H1 (cell line): ENCODE results near the gene GTF2B. TPM values are rescaled to one million over a fixed set of nuclear protein-coding genes. Genes with fewer than 3 reads are reported as not detected.

Source experiments
- CTCF ChIA-PET: fragments of 300-600 bp; sonication (Branson Sonifier 250); formaldehyde crosslinking; loops from one replicate; lab custom pipeline; 2021; ENCODE audit not compliant: partially characterized antibody; lab: Charles Lee
- POLR2A ChIA-PET: fragments of 300-600 bp; sonication (Branson Sonifier 250); formaldehyde crosslinking; loops from one replicate; lab custom pipeline; 2021; ENCODE audit warnings: inconsistent platforms; ENCODE audit not compliant: partially characterized antibody; lab: Charles Lee
- DNase-seq, 2 experiments: peaks; one replicate each; pipeline versions ENCODE4 v3.0.0 to v3.0.0-alpha.2; 2010 to 2022; ENCODE audit warnings: low spot score in 2 of 2, low read depth in 1 of 2, mixed read lengths in 1 of 2
- FAIRE-seq: peaks from 2 replicates; lab custom pipeline; 2011; peaks lifted over from hg19 to GRCh38; lab: Jason Lieb, UNC
- H2AFZ ChIP-seq: 2 replicates; pipeline ENCODE4 v1.8.1; 2012; ENCODE audit warnings: low read length, inconsistent platforms
- H2AK5ac ChIP-seq: 2 replicates; pipeline ENCODE4 v1.6.1; 2013; ENCODE audit warnings: low read depth, low read length
- H2BK120ac ChIP-seq: replicated peaks from 2 replicates; pipeline ENCODE3; 2013; ENCODE audit warnings: low read depth, low read length, inconsistent platforms
- H2BK12ac ChIP-seq: 2 replicates; pipeline ENCODE4 v1.6.1; 2013; ENCODE audit warnings: low read depth, low read length
- H2BK15ac ChIP-seq: 2 replicates; pipeline ENCODE4 v1.6.1; 2013; ENCODE audit warnings: low read length
- H2BK20ac ChIP-seq: 2 replicates; pipeline ENCODE4 v1.6.1; 2013; ENCODE audit warnings: low read length
- H2BK5ac ChIP-seq: 2 replicates; pipeline ENCODE4 v1.6.1; 2013; ENCODE audit warnings: low read depth, low read length
- H3K14ac ChIP-seq: 2 replicates; pipeline ENCODE4 v1.6.1; 2013; ENCODE audit warnings: inconsistent platforms; ENCODE audit not compliant: insufficient read length
- H3K18ac ChIP-seq: 2 replicates; pipeline ENCODE4 v1.6.1; 2013; ENCODE audit warnings: low read length; ENCODE audit errors: extremely low read depth
- H3K23ac ChIP-seq: 2 replicates; pipeline ENCODE4 v1.6.1; 2013; ENCODE audit warnings: inconsistent platforms; ENCODE audit not compliant: insufficient read length
- H3K23me2 ChIP-seq: 2 replicates; pipeline ENCODE4 v1.6.1; 2013; ENCODE audit warnings: low read depth, low read length
- H3K27ac ChIP-seq: 2 replicates; pipeline ENCODE4 v1.6.1; 2011; ENCODE audit warnings: low read depth, low read length, inconsistent platforms
- H3K27me3 ChIP-seq, 4 experiments: replicated peaks in 1 of 4; 1 replicate in 1 of 4; 2 replicates in 3 of 4; pipeline versions ENCODE4 v1.6.1 to v1.8.1; 2011 to 2013; ENCODE audit warnings: low read length in 3 of 4, mild to moderate bottlenecking in 3 of 4, inconsistent platforms in 2 of 4, mixed read lengths in 2 of 4, moderate library complexity in 1 of 4; ENCODE audit not compliant: control insufficient read depth in 3 of 4, insufficient read depth in 3 of 4; ENCODE audit errors: extremely low read depth in 1 of 4
- H3K36me3 ChIP-seq, 4 experiments: 2 replicates each; pipeline versions ENCODE4 v1.6.1 to v1.8.1; 2011 to 2013; ENCODE audit warnings: mild to moderate bottlenecking in 4 of 4, low read length in 3 of 4, moderate library complexity in 2 of 4, control low read depth in 1 of 4, inconsistent platforms in 1 of 4; ENCODE audit not compliant: insufficient read depth in 4 of 4, control insufficient read depth in 2 of 4
- H3K4ac ChIP-seq: replicated peaks from 2 replicates; pipeline ENCODE3; 2013; ENCODE audit warnings: low read length, low read depth, mixed read lengths, inconsistent platforms; ENCODE audit not compliant: insufficient read length
- H3K4me1 ChIP-seq, 4 experiments: replicated peaks in 1 of 4; 1 replicate in 1 of 4; 2 replicates in 3 of 4; pipeline versions ENCODE4 v1.6.1 to v1.8.1; 2011 to 2013; ENCODE audit warnings: low read length in 3 of 4, inconsistent platforms in 2 of 4, mixed read lengths in 1 of 4; ENCODE audit not compliant: insufficient read depth in 4 of 4, control insufficient read depth in 3 of 4
- H3K4me2 ChIP-seq, 2 experiments: 2 replicates each; pipeline versions ENCODE4 v1.6.1 to v1.8.1; 2011 to 2013; ENCODE audit warnings: low read depth in 2 of 2, low read length in 2 of 2, control low read depth in 1 of 2, inconsistent platforms in 1 of 2, mild to moderate bottlenecking in 1 of 2; ENCODE audit not compliant: insufficient read depth in 1 of 2
- H3K4me3 ChIP-seq, 4 experiments: fragments of 200-600, 300-600 bp in 1 of 4; sonication (generic), shearing (Covaris generic), sonication (Bioruptor Twin) in 1 of 4; 2 replicates each; pipeline versions ENCODE4 v1.5.1 to v1.8.1; 2011 to 2016; ENCODE audit warnings: low read length in 4 of 4, low read depth in 3 of 4, control low read depth in 2 of 4, inconsistent platforms in 2 of 4, mild to moderate bottlenecking in 2 of 4, mixed read lengths in 1 of 4, moderate library complexity in 1 of 4; ENCODE audit not compliant: insufficient read depth in 2 of 4; ENCODE audit errors: extremely low read depth in 1 of 4
- H3K56ac ChIP-seq: replicated peaks from 2 replicates; pipeline ENCODE3; 2013; ENCODE audit warnings: low read depth, mild to moderate bottlenecking, mixed read lengths, low read length, inconsistent platforms; ENCODE audit not compliant: insufficient read length
- H3K79me1 ChIP-seq: 2 replicates; pipeline ENCODE4 v1.6.1; 2013; ENCODE audit warnings: low read depth, low read length, control low read depth
- H3K79me2 ChIP-seq, 2 experiments: 2 replicates each; pipeline versions ENCODE4 v1.6.1 to v1.8.1; 2012 to 2013; ENCODE audit warnings: low read length in 2 of 2, mild to moderate bottlenecking in 2 of 2, inconsistent platforms in 1 of 2; ENCODE audit not compliant: insufficient read depth in 2 of 2, control insufficient read depth in 1 of 2
- H3K9ac ChIP-seq, 4 experiments: replicated peaks in 1 of 4; 1 replicate in 1 of 4; 2 replicates in 3 of 4; pipeline versions ENCODE4 v1.6.1 to v1.8.1; 2011 to 2013; ENCODE audit warnings: low read depth in 3 of 4, low read length in 3 of 4, control low read depth in 2 of 4, mild to moderate bottlenecking in 2 of 4, moderate library complexity in 2 of 4, inconsistent platforms in 1 of 4; ENCODE audit errors: extremely low read depth in 1 of 4
- H3K9me3 ChIP-seq, 2 experiments: 2 replicates each; pipeline versions ENCODE4 v1.6.1 to v1.8.1; 2012 to 2013; ENCODE audit warnings: mild to moderate bottlenecking in 2 of 2, moderate library complexity in 2 of 2, control low read depth in 1 of 2, inconsistent platforms in 1 of 2, low read depth in 1 of 2, low read length in 1 of 2, mixed read lengths in 1 of 2; ENCODE audit not compliant: insufficient read depth in 2 of 2
- H4K20me1 ChIP-seq, 2 experiments: replicated peaks in 1 of 2; 2 replicates each; pipeline versions ENCODE3 to v1.8.1; 2011 to 2013; ENCODE audit warnings: inconsistent platforms in 2 of 2, low read length in 2 of 2, mild to moderate bottlenecking in 1 of 2; ENCODE audit not compliant: insufficient read depth in 2 of 2, control insufficient read depth in 1 of 2
- H4K5ac ChIP-seq: 2 replicates; pipeline ENCODE4 v1.6.1; 2013; ENCODE audit warnings: low read length, low read depth, mixed read lengths, inconsistent platforms; ENCODE audit not compliant: insufficient read length
- H4K8ac ChIP-seq: 2 replicates; pipeline ENCODE4 v1.8.0; 2013; ENCODE audit warnings: mild to moderate bottlenecking, moderate library complexity, low read length, inconsistent platforms; ENCODE audit not compliant: insufficient read depth; ENCODE audit errors: extremely low read depth
- H4K91ac ChIP-seq: replicated peaks from 2 replicates; pipeline ENCODE3; 2013; ENCODE audit warnings: low read length, mixed read lengths, inconsistent platforms; ENCODE audit not compliant: insufficient read length
- ASH2L ChIP-seq: fragments of 200-600, 300-600 bp; sonication (generic); IDR thresholded peaks from one replicate; pipeline ENCODE4 v1.7.1; 2017; ENCODE audit warnings: low read length
- CBX5 ChIP-seq: fragments of 300-800, 300-1000 bp; sonication (generic); IDR thresholded peaks from 2 replicates; pipeline ENCODE4 v1.7.1; 2016; ENCODE audit warnings: antibody characterized with exemption, low read length, low read depth
- CHD2 ChIP-seq: IDR thresholded peaks from 2 replicates; pipeline ENCODE4 v1.6.1; 2012; ENCODE audit warnings: low read length, improper control_type of control experiment
- CREB1 ChIP-seq: IDR thresholded peaks from 2 replicates; pipeline ENCODE4 v1.6.1; 2012; ENCODE audit warnings: inconsistent platforms
- CTBP2 ChIP-seq: IDR thresholded peaks from 2 replicates; pipeline ENCODE4 v1.7.0; 2011; ENCODE audit warnings: borderline replicate concordance, mild to moderate bottlenecking, moderate library complexity, mixed read lengths, low read length; ENCODE audit not compliant: insufficient read depth, insufficient read length
- CTCF ChIP-seq, 3 experiments: IDR thresholded peaks; 1 replicate in 2 of 3; 2 replicates in 1 of 3; pipeline versions ENCODE4 v1.5.1 to v1.6.1; 2011; ENCODE audit warnings: low read length in 3 of 3, mild to moderate bottlenecking in 3 of 3, inconsistent platforms in 2 of 3, low read depth in 1 of 3, moderate library complexity in 1 of 3; ENCODE audit not compliant: insufficient read depth in 1 of 3; ENCODE audit errors: control extremely low read depth in 1 of 3
- FOSL1 ChIP-seq: IDR thresholded peaks from 2 replicates; pipeline ENCODE4 v1.6.1; 2011; ENCODE audit warnings: mild to moderate bottlenecking, low read depth, low read length, moderate library complexity; ENCODE audit not compliant: insufficient read depth
- KDM1A ChIP-seq: fragments of 200-600, 300-600 bp; sonication (generic); IDR thresholded peaks from 2 replicates; pipeline ENCODE4 v1.7.1; 2016; ENCODE audit warnings: mild to moderate bottlenecking, low read length, borderline replicate concordance
- MAFK ChIP-seq: IDR thresholded peaks from 2 replicates; pipeline ENCODE4 v1.6.1; 2012; ENCODE audit warnings: low read depth, mild to moderate bottlenecking, improper control_type of control experiment, low read length
- SIRT6 ChIP-seq: IDR thresholded peaks from one replicate; pipeline ENCODE4 v1.7.1; 2012; ENCODE audit warnings: low read length, inconsistent platforms
- TBP ChIP-seq: IDR thresholded peaks from 2 replicates; pipeline ENCODE4 v1.6.1; 2011; ENCODE audit warnings: low read depth, low read length, improper control_type of control experiment
- ZNF274 ChIP-seq: IDR thresholded peaks from 2 replicates; pipeline ENCODE4 v1.7.0; 2012; ENCODE audit warnings: low read length, borderline replicate concordance; ENCODE audit errors: extremely low read depth
- WGBS, 2 experiments: shearing (Covaris generic) in 1 of 2; methylation state at CpG; one replicate each; pipeline versions ENCODE4 v1.1.6 to v1.1.7; 2013 to 2015; ENCODE audit warnings: low lambda C conversion rate in 2 of 2, mixed read lengths in 2 of 2, inconsistent platforms in 1 of 2, low coverage in 1 of 2, missing lambda C conversion rate in 1 of 2; ENCODE audit not compliant: insufficient replicate concordance in 2 of 2, insufficient coverage in 1 of 2, insufficient read length in 1 of 2; ENCODE audit errors: extremely low coverage in 1 of 2, missing lambda C conversion rate in 1 of 2; 5-methylcytosine and 5-hydroxymethylcytosine counted together
- polyA plus RNA-seq, 7 experiments: library from polyadenylated mRNA; depleted of rRNA in 3 of 7; stranded (reverse) in 5 of 7; unstranded in 2 of 7; fragments of >200 nt in 5 of 7; fragments of 200-250 nt in 2 of 7; gene quantifications; 1 replicate in 5 of 7; 2 replicates in 1 of 7; 4 replicates in 1 of 7; pipeline versions ENCODE4 v1.2.1 to v1.2.3, GENCODE V29; 2011 to 2013; ENCODE audit warnings: missing spikeins in 2 of 7, mixed read lengths in 2 of 7
- total RNA-seq: library from RNA; stranded (reverse); fragmentation: NEBNext Ultra II Directional; extraction: Animal tissue kit (Norgen Biotek cat#: 25700); gene quantifications from 2 replicates; pipeline ENCODE4 v1.2.1, GENCODE V29; 2021

The GTF2B gene
- total and polyA plus RNA-seq, 2 of the 8 experiments (the other 6 are each of a cell fraction or from before 2014, with no cell fraction given), result 14.9 to 15.6 TPM

GRCh38 chr1:88877911-88878310 is 13.5 kb downstream of the GTF2B start:
- no peak overlapping the region for H3K4ac ChIP-seq
- TF ChIP-seq KDM1A (no peak), CTBP2 (no peak), ASH2L (no peak), FOSL1 (no peak), CBX5 (no peak), CHD2 (no peak), SIRT6 (no peak), CTCF (IDR thresholded peaks at IDR 0.05; ENCODE audit: control extremely low read depth in 1 of 3, insufficient read depth in 1 of 3, low read depth in 1 of 3, low read length in 3 of 3) (no peak), CREB1 (no peak), ZNF274 (no peak), MAFK (no peak), TBP (no peak)

More at GRCh38 chr1:88877911-88878310, 13.5 kb downstream of the GTF2B start:
- Histone ChIP-seq H2BK15ac (no peak overlapping the region), H3K4me1 (no peaks in the 10 kb centered on the region), H3K23me2 (no peaks in the 10 kb centered on the region), H3K79me2 (no peaks in the 10 kb centered on the region), H4K5ac (no peak overlapping the region), H4K20me1 (no peaks in the 10 kb centered on the region), H3K27me3 (no peaks in the 10 kb centered on the region), H3K36me3 (peaks cover 0 to 2% (median 0%) of the 10 kb centered on the region in 4 experiments; a peak in 1 of 8 replicates), H2BK12ac (no peak overlapping the region), H3K27ac (no peak overlapping the region), H2AFZ (no peak overlapping the region), H3K14ac (no peak overlapping the region), H4K8ac (no peak overlapping the region), H2BK20ac (no peak overlapping the region), H3K23ac (no peak overlapping the region), H3K4me2 (no peak overlapping the region), H3K79me1 (no peaks in the 10 kb centered on the region), H3K56ac (no peak overlapping the region), H3K4me3 (no peak overlapping the region), H3K9ac (no peak overlapping the region), H2BK5ac (no peak overlapping the region), H2BK120ac (no peak overlapping the region), H2AK5ac (no peak overlapping the region), H3K9me3 (no peaks in the 10 kb centered on the region), H3K18ac (no peak overlapping the region), H4K91ac (no peak overlapping the region)
- FAIRE-seq, result no peak
- ChIA-PET CTCF (interaction anchor here (0.8 to 5.4 kb wide), 13 partner anchors 10 to 328 kb away, joined by 3 to 68 read pairs (median 4); partner anchors contain the start of gene GTF2B), POLR2A (interaction anchor here (0.8 kb wide), 1 partner anchor 13 kb away, joined by 4 read pairs; the partner anchor contains the start of gene GTF2B)
- 89% methylated on average over 9 of the region's 9 CpGs; no CpG with 5 or more reads in 1 of the 2 experiments for WGBS, 2 experiments
- no peak for DNase-seq
